GM23338 (cell line): ENCODE results near the gene PPP1R16B. TPM values are rescaled to one million over a fixed set of nuclear protein-coding genes. Genes with fewer than 3 reads are reported as not detected.

Experiments
- ATAC-seq: fragments of 200-7000 bp; cut with Tn5 transposase; 3 replicates; pipeline ENCODE4 v1.9.1; 2020
- DNase-seq: peaks from one replicate; pipeline ENCODE4 v3.0.0-alpha.2; 2015; ENCODE audit warnings: low spot score
- H2AFZ ChIP-seq: fragments of 200-600 bp; sonication (generic); 2 replicates; pipeline ENCODE4 v1.8.0; 2016; ENCODE audit warnings: antibody characterized with exemption, mild to moderate bottlenecking, moderate library complexity
- H3F3A ChIP-seq: fragments of 200-600 bp; sonication (generic); replicated peaks from 2 replicates; pipeline ENCODE4 v1.8.0; 2017; ENCODE audit warnings: antibody characterized with exemption, mixed run types, low read depth
- H3K27ac ChIP-seq: fragments of 200-600 bp; sonication (generic); 2 replicates; pipeline ENCODE4 v1.6.1; 2016; ENCODE audit warnings: low read depth
- H3K27me3 ChIP-seq: fragments of 200-600 bp; sonication (generic); 2 replicates; pipeline ENCODE4 v1.8.0; 2016; ENCODE audit warnings: mild to moderate bottlenecking, mixed run types, moderate library complexity; ENCODE audit not compliant: insufficient read depth
- H3K36me3 ChIP-seq: fragments of 200-600 bp; sonication (generic); 2 replicates; pipeline ENCODE4 v1.8.0; 2016; ENCODE audit warnings: mild to moderate bottlenecking; ENCODE audit not compliant: insufficient read depth
- H3K4me1 ChIP-seq: fragments of 200-600 bp; sonication (generic); 2 replicates; pipeline ENCODE4 v1.8.0; 2016; ENCODE audit warnings: mild to moderate bottlenecking, moderate library complexity; ENCODE audit not compliant: insufficient read depth
- H3K4me2 ChIP-seq: fragments of 200-600 bp; sonication (generic); 2 replicates; pipeline ENCODE4 v1.7.1; 2017; ENCODE audit warnings: mixed run types
- H3K4me3 ChIP-seq: fragments of 200-600 bp; sonication (generic); 2 replicates; pipeline ENCODE4 v1.6.1; 2016; ENCODE audit warnings: mixed run types
- H3K79me2 ChIP-seq: fragments of 200-600 bp; sonication (generic); replicated peaks from 2 replicates; pipeline ENCODE4 v1.8.0; 2017; ENCODE audit warnings: mild to moderate bottlenecking; ENCODE audit not compliant: insufficient read depth
- H3K9me2 ChIP-seq: fragments of 200-600 bp; sonication (generic); 2 replicates; pipeline ENCODE4 v1.8.0; 2017; ENCODE audit not compliant: insufficient read depth
- H4K20me1 ChIP-seq: fragments of 200-600 bp; sonication (generic); replicated peaks from 2 replicates; pipeline ENCODE4 v1.8.0; 2017; ENCODE audit warnings: mild to moderate bottlenecking; ENCODE audit not compliant: insufficient read depth
- H3K27ac Mint-ChIP-seq: 2 replicates; pipeline ENCODE4 v1.8.0; 2020; ENCODE audit warnings: inconsistent platforms, mild to moderate bottlenecking, moderate library complexity, mixed read lengths
- H3K27me3 Mint-ChIP-seq: 3 replicates; pipeline ENCODE4 v1.8.0; 2022; ENCODE audit warnings: low read depth, mild to moderate bottlenecking, moderate library complexity, mixed read lengths, inconsistent platforms; ENCODE audit not compliant: insufficient read depth, poor library complexity
- H3K36me3 Mint-ChIP-seq: 3 replicates; pipeline ENCODE4 v1.8.0; 2021; ENCODE audit warnings: low read depth, mild to moderate bottlenecking, inconsistent platforms, moderate library complexity, mixed read lengths
- H3K4me1 Mint-ChIP-seq: 3 replicates; pipeline ENCODE4 v1.8.0; 2020; ENCODE audit warnings: mild to moderate bottlenecking, inconsistent platforms, mixed read lengths
- H3K4me3 Mint-ChIP-seq: 3 replicates; pipeline ENCODE4 v1.8.0; 2021; ENCODE audit warnings: moderate library complexity, mild to moderate bottlenecking, inconsistent platforms, mixed read lengths
- H3K9me3 Mint-ChIP-seq: 3 replicates; pipeline ENCODE4 v1.8.0; 2020; ENCODE audit warnings: moderate library complexity, mild to moderate bottlenecking, inconsistent platforms, mixed read lengths
- CREB1 ChIP-seq: fragments of 250-450 bp; sonication (Bioruptor Pico); IDR thresholded peaks from 2 replicates; pipeline ENCODE4 v1.5.0; 2020; ENCODE audit warnings: low read depth, mild to moderate bottlenecking, moderate library complexity
- EZH2 ChIP-seq: fragments of 200-600 bp; sonication (generic); IDR thresholded peaks from one replicate; pipeline ENCODE4 v1.8.0; 2017; ENCODE audit warnings: antibody characterized with exemption, mild to moderate bottlenecking, low read depth; ENCODE audit not compliant: unreplicated experiment
- EZH2phosphoT487 ChIP-seq: fragments of 200-600 bp; sonication (generic); IDR thresholded peaks from one replicate; pipeline ENCODE4 v1.8.1; 2018; ENCODE audit warnings: antibody characterized with exemption; ENCODE audit not compliant: unreplicated experiment
- JUNB ChIP-seq: IDR thresholded peaks from one replicate; pipeline ENCODE4 v1.6.1; 2016; ENCODE audit warnings: antibody characterized with exemption; ENCODE audit not compliant: unreplicated experiment
- NANOG ChIP-seq: IDR thresholded peaks from 2 replicates; pipeline ENCODE4 v1.6.1; 2016; ENCODE audit warnings: antibody characterized with exemption, borderline replicate concordance
- POLR2AphosphoS5 ChIP-seq: IDR thresholded peaks from 2 replicates; pipeline ENCODE4 v1.6.1; 2016; ENCODE audit warnings: antibody characterized with exemption, low read depth
- STAT1 ChIP-seq: IDR thresholded peaks from one replicate; pipeline ENCODE4 v1.6.1; 2016; ENCODE audit warnings: antibody characterized with exemption; ENCODE audit not compliant: unreplicated experiment
- ZNF114 ChIP-seq: fragments of 250-450 bp; sonication (Bioruptor Pico); IDR thresholded peaks from 2 replicates; pipeline ENCODE4 v1.5.0; 2020; ENCODE audit warnings: mild to moderate bottlenecking, moderate library complexity
- ZNF331 ChIP-seq: fragments of 250-450 bp; sonication (Bioruptor Pico); IDR thresholded peaks from 2 replicates; pipeline ENCODE4 v1.5.0; 2020; ENCODE audit warnings: low read depth, mild to moderate bottlenecking, moderate library complexity
- polyA plus RNA-seq: library from polyadenylated mRNA; unstranded; fragments of >200 nt; fragmentation: Nextera tagmentation; extraction: Ambion mirVana; gene quantifications from 2 replicates; pipeline ENCODE4 v1.2.1, GENCODE V29; 2016
- total RNA-seq: library from RNA; depleted of rRNA; stranded (reverse); fragments of >200 nt; shearing (Covaris generic); gene quantifications from 2 replicates; pipeline ENCODE4 v1.2.3, GENCODE V29; 2014
- TF ChIP-seq, protein P1 (sequence below), 2 experiments: fragments of 200-600 bp in 1 of 2; sonication (generic) in 1 of 2; conservative IDR thresholded peaks; 2 replicates each; pipeline versions ENCODE4 v1.5.1 to v1.6.1; 2016 to 2017; ENCODE audit warnings: antibody characterized with exemption in 2 of 2, low read depth in 2 of 2, mild to moderate bottlenecking in 2 of 2, moderate library complexity in 1 of 2
- TF ChIP-seq, protein P2 (sequence below): fragments of 250-450 bp; sonication (Bioruptor Pico); IDR thresholded peaks from 2 replicates; pipeline ENCODE4 v1.5.0; 2020; ENCODE audit warnings: mild to moderate bottlenecking, moderate library complexity
- TF ChIP-seq, protein P3 (sequence below): IDR thresholded peaks from 2 replicates; pipeline ENCODE4 v1.6.1; 2016; ENCODE audit warnings: antibody characterized with exemption
- TF ChIP-seq, protein P4 (sequence below): IDR thresholded peaks from one replicate; pipeline ENCODE4 v1.6.1; 2018; ENCODE audit warnings: antibody characterized with exemption; ENCODE audit not compliant: unreplicated experiment

PPP1R16B gene
- total and polyA plus RNA-seq, 2 experiments from 2014 or later, result 1.6 to 11.5 TPM

DNA sequence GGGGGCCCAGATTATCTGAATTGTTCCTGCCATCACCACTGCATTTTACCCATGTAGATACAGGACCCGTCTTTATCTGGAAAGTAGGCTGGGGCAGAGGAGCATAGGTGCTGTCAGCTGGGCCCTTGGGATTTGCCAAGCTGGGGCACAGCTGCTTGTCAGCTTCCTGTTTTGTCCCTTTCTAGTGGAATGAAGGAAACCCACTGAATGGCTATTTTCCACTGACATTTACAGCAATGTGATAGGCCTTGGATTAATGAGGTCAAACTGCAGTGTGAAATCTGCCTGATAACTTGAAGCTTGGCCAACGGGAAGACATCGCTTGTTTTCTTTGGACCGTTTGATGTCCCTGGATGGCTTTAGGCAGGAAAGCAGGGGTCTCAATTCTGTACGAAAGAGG lies 6.7 kb downstream of the PPP1R16B start:
- DNase-seq (no peak), ATAC-seq (no peak)
- peaks cover 24% of the 10 kb centered on the region for H3K4me1 Mint-ChIP-seq
- no peaks in the 10 kb centered on the region for H3K36me3 ChIP-seq
- no peak overlapping the region for H3K27ac Mint-ChIP-seq
- H3K27me3 Mint-ChIP-seq, result peaks cover 21% of the 10 kb centered on the region
- TF ChIP-seq ZNF114 (CRISPR knock-in tag) (no peak), ZNF331 (CRISPR knock-in tag) (no peak), EZH2 (no peak), JUNB (no peak), POLR2AphosphoS5 (no peak), EZH2phosphoT487 (no peak), NANOG (no peak), CREB1 (CRISPR knock-in tag) (no peak), STAT1 (no peak)
- TF ChIP-seq, protein P1, sequence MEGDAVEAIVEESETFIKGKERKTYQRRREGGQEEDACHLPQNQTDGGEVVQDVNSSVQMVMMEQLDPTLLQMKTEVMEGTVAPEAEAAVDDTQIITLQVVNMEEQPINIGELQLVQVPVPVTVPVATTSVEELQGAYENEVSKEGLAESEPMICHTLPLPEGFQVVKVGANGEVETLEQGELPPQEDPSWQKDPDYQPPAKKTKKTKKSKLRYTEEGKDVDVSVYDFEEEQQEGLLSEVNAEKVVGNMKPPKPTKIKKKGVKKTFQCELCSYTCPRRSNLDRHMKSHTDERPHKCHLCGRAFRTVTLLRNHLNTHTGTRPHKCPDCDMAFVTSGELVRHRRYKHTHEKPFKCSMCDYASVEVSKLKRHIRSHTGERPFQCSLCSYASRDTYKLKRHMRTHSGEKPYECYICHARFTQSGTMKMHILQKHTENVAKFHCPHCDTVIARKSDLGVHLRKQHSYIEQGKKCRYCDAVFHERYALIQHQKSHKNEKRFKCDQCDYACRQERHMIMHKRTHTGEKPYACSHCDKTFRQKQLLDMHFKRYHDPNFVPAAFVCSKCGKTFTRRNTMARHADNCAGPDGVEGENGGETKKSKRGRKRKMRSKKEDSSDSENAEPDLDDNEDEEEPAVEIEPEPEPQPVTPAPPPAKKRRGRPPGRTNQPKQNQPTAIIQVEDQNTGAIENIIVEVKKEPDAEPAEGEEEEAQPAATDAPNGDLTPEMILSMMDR (conservative IDR thresholded peaks at IDR 0.05; ENCODE audit: low read depth in 2 of 2), result no peak
- TF ChIP-seq, protein P2, sequence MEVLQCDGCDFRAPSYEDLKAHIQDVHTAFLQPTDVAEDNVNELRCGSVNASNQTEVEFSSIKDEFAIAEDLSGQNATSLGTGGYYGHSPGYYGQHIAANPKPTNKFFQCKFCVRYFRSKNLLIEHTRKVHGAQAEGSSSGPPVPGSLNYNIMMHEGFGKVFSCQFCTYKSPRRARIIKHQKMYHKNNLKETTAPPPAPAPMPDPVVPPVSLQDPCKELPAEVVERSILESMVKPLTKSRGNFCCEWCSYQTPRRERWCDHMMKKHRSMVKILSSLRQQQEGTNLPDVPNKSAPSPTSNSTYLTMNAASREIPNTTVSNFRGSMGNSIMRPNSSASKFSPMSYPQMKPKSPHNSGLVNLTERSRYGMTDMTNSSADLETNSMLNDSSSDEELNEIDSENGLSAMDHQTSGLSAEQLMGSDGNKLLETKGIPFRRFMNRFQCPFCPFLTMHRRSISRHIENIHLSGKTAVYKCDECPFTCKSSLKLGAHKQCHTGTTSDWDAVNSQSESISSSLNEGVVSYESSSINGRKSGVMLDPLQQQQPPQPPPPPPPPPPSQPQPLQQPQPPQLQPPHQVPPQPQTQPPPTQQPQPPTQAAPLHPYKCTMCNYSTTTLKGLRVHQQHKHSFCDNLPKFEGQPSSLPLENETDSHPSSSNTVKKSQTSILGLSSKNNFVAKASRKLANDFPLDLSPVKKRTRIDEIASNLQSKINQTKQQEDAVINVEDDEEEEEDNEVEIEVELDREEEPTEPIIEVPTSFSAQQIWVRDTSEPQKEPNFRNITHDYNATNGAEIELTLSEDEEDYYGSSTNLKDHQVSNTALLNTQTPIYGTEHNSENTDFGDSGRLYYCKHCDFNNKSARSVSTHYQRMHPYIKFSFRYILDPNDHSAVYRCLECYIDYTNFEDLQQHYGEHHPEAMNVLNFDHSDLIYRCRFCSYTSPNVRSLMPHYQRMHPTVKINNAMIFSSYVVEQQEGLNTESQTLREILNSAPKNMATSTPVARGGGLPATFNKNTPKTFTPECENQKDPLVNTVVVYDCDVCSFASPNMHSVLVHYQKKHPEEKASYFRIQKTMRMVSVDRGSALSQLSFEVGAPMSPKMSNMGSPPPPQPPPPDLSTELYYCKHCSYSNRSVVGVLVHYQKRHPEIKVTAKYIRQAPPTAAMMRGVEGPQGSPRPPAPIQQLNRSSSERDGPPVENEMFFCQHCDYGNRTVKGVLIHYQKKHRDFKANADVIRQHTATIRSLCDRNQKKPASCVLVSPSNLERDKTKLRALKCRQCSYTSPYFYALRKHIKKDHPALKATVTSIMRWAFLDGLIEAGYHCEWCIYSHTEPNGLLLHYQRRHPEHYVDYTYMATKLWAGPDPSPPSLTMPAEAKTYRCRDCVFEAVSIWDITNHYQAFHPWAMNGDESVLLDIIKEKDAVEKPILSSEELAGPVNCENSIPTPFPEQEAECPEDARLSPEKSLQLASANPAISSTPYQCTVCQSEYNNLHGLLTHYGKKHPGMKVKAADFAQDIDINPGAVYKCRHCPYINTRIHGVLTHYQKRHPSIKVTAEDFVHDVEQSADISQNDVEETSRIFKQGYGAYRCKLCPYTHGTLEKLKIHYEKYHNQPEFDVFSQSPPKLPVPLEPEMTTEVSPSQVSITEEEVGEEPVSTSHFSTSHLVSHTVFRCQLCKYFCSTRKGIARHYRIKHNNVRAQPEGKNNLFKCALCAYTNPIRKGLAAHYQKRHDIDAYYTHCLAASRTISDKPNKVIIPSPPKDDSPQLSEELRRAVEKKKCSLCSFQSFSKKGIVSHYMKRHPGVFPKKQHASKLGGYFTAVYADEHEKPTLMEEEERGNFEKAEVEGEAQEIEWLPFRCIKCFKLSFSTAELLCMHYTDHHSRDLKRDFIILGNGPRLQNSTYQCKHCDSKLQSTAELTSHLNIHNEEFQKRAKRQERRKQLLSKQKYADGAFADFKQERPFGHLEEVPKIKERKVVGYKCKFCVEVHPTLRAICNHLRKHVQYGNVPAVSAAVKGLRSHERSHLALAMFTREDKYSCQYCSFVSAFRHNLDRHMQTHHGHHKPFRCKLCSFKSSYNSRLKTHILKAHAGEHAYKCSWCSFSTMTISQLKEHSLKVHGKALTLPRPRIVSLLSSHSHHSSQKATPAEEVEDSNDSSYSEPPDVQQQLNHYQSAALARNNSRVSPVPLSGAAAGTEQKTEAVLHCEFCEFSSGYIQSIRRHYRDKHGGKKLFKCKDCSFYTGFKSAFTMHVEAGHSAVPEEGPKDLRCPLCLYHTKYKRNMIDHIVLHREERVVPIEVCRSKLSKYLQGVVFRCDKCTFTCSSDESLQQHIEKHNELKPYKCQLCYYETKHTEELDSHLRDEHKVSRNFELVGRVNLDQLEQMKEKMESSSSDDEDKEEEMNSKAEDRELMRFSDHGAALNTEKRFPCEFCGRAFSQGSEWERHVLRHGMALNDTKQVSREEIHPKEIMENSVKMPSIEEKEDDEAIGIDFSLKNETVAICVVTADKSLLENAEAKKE (CRISPR knock-in tag), result no peak
- TF ChIP-seq, protein P3, sequence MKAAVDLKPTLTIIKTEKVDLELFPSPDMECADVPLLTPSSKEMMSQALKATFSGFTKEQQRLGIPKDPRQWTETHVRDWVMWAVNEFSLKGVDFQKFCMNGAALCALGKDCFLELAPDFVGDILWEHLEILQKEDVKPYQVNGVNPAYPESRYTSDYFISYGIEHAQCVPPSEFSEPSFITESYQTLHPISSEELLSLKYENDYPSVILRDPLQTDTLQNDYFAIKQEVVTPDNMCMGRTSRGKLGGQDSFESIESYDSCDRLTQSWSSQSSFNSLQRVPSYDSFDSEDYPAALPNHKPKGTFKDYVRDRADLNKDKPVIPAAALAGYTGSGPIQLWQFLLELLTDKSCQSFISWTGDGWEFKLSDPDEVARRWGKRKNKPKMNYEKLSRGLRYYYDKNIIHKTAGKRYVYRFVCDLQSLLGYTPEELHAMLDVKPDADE, result no peak
- TF ChIP-seq, protein P4, sequence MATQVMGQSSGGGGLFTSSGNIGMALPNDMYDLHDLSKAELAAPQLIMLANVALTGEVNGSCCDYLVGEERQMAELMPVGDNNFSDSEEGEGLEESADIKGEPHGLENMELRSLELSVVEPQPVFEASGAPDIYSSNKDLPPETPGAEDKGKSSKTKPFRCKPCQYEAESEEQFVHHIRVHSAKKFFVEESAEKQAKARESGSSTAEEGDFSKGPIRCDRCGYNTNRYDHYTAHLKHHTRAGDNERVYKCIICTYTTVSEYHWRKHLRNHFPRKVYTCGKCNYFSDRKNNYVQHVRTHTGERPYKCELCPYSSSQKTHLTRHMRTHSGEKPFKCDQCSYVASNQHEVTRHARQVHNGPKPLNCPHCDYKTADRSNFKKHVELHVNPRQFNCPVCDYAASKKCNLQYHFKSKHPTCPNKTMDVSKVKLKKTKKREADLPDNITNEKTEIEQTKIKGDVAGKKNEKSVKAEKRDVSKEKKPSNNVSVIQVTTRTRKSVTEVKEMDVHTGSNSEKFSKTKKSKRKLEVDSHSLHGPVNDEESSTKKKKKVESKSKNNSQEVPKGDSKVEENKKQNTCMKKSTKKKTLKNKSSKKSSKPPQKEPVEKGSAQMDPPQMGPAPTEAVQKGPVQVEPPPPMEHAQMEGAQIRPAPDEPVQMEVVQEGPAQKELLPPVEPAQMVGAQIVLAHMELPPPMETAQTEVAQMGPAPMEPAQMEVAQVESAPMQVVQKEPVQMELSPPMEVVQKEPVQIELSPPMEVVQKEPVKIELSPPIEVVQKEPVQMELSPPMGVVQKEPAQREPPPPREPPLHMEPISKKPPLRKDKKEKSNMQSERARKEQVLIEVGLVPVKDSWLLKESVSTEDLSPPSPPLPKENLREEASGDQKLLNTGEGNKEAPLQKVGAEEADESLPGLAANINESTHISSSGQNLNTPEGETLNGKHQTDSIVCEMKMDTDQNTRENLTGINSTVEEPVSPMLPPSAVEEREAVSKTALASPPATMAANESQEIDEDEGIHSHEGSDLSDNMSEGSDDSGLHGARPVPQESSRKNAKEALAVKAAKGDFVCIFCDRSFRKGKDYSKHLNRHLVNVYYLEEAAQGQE, result no peak
- peaks cover 6% of the 10 kb centered on the region; the same call in 1 of the 2 replicates for H3K4me1 ChIP-seq
- H3K9me3 Mint-ChIP-seq, result no peaks in the 10 kb centered on the region
- peaks cover 16% of the 10 kb centered on the region for H4K20me1 ChIP-seq
- H3K9me2 ChIP-seq, result no peaks in the 10 kb centered on the region
- peaks cover 12% of the 10 kb centered on the region for H3K27me3 ChIP-seq
- H3K36me3 Mint-ChIP-seq, result no peaks in the 10 kb centered on the region; the same call in 2 of the 3 replicates
- no peak overlapping the region for H3K4me2 ChIP-seq
- H3K27ac ChIP-seq, result no peak overlapping the region
- no peak overlapping the region for H2AFZ ChIP-seq
- no peaks in the 10 kb centered on the region for H3F3A ChIP-seq
- H3K79me2 ChIP-seq, result peaks cover 16% of the 10 kb centered on the region; the same call in 1 of the 2 replicates
- no peak overlapping the region for H3K4me3 ChIP-seq
- H3K4me3 Mint-ChIP-seq, result no peak overlapping the region
